Parathyroid adenoma (tissue), 2 donors: Measurements from ENCODE around the gene EDC3.
A peak's percentile ranks its signal among the peaks of the same experiment; 100 is the strongest.

Source experiments
- H2AFZ ChIP-seq: fragments of 300-600 bp; sonication (generic); one replicate; pipeline ENCODE4 v1.7.0; 2017; ENCODE audit warnings: antibody characterized with exemption, mild to moderate bottlenecking
- H3K27ac ChIP-seq: fragments of 300-600 bp; sonication (generic); one replicate; pipeline ENCODE4 v1.7.0; 2017
- H3K27me3 ChIP-seq: fragments of 300-600 bp; sonication (generic); one replicate; pipeline ENCODE4 v1.7.0; 2017; ENCODE audit warnings: low read length; ENCODE audit not compliant: control insufficient read depth, insufficient read depth
- H3K36me3 ChIP-seq: fragments of 300-600 bp; sonication (generic); one replicate; pipeline ENCODE4 v1.7.0; 2017; ENCODE audit warnings: low read length; ENCODE audit not compliant: control insufficient read depth, insufficient read depth
- H3K4me1 ChIP-seq: fragments of 300-600 bp; sonication (generic); one replicate; pipeline ENCODE4 v1.7.0; 2017; ENCODE audit warnings: control low read depth
- H3K4me2 ChIP-seq: fragments of 300-600 bp; sonication (generic); one replicate; pipeline ENCODE4 v1.7.0; 2017; ENCODE audit warnings: low read length
- H3K4me3 ChIP-seq: fragments of 300-600 bp; sonication (generic); one replicate; pipeline ENCODE4 v1.7.0; 2017; ENCODE audit warnings: low read depth, low read length
- H3K79me2 ChIP-seq: fragments of 300-600 bp; sonication (generic); one replicate; pipeline ENCODE4 v1.7.0; 2017; ENCODE audit warnings: control low read depth
- H3K9ac ChIP-seq: fragments of 300-600 bp; sonication (generic); one replicate; pipeline ENCODE4 v1.7.0; 2017; ENCODE audit warnings: mild to moderate bottlenecking
- H3K9me3 ChIP-seq: fragments of 300-600 bp; sonication (generic); one replicate; pipeline ENCODE4 v1.7.0; 2017; ENCODE audit warnings: low read length; ENCODE audit not compliant: control insufficient read depth
- CTCF ChIP-seq: fragments of 300-600 bp; sonication (generic); IDR thresholded peaks from one replicate; pipeline ENCODE4 v1.7.0; 2017; ENCODE audit warnings: antibody characterized with exemption, mild to moderate bottlenecking
- donor health status: primary hyperparathyroidism.

The EDC3 gene

GRCh38 chr15:74616366-74616939 is 79.4 kb downstream of the EDC3 start:
- peak overlapping the region; percentile 88 for H2AFZ ChIP-seq
- no peaks in the 10 kb centered on the region for H3K9me3 ChIP-seq
- H3K4me2 ChIP-seq: peak overlapping the region; percentile 89
- H3K27me3 ChIP-seq: no peaks in the 10 kb centered on the region
- H3K4me1 ChIP-seq: peaks cover 12% of the 10 kb centered on the region
- peak overlapping the region; percentile 94 for H3K9ac ChIP-seq
- H3K79me2 ChIP-seq: peaks cover 21% of the 10 kb centered on the region
- TF ChIP-seq CTCF: no peak
- H3K36me3 ChIP-seq: no peaks in the 10 kb centered on the region
- H3K4me3 ChIP-seq: peak overlapping the region; percentile 95
- peak overlapping the region; percentile 94 for H3K27ac ChIP-seq

DNA sequence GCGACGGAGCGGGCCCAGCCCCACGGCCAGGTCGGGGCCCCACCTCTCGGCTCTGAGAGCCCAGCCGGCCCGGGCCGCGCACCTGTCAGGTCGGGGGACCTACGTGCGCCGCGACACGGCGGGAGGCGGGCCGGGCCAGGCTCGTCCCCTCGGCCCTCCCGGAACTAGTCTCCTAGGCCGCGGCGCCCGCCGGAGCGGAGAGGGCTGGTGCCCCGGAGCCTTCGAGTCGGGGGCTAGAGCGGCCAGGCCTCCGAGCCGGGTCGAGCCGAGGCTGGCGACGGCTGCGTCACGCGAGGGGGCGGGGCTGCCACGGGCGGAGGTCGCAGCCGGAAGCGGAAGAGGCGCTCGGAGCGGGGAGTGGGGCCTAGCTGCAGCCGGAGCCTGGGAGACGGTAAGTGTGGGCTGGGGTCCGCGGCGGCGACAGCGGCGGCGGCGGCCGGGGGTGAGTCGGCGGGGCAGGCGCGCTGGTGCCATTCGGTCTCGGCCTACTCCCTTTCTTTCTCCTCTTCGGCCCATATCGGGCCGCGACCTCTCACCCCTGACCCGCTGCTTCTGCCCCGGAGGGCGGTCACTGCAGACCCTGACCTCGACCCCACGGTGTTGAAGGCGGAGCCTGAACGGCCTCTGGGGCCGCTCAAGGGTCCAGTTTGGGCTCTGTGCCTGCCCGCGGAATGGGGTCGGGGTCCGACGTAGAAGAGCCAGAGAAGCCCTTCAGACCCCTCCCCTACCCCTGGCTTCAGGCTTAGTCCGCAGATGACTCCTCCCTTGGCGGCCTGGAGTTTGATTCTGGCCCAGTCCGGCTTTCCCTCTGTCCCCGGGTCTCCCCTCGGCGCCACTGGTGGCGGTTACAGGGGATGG is 80.1 kb downstream of the EDC3 start, which contains the start of gene CLK3:
Gene CLK3 (plus strand): TSS at position 329 of the 858 bp plus-strand sequence. CDS start 3,361 bp downstream, outside the sequence.
- Histone ChIP-seq H3K4me3 (peak within 1 kb of the TSS; percentile 95), H3K9ac (peak within 1 kb of the TSS; percentile 94), H2AFZ (peak within 1 kb of the TSS; percentile 88), H3K9me3 (no peaks in the 10 kb centered on the region), H3K4me1 (peaks cover 12% of the 10 kb centered on the region), H3K27ac (peak within 1 kb of the TSS; percentile 94), H3K27me3 (no peaks in the 10 kb centered on the region), H3K36me3 (no peaks in the 10 kb centered on the region), H3K79me2 (peaks cover 21% of the 10 kb centered on the region), H3K4me2 (peak within 1 kb of the TSS; percentile 90)
- TF ChIP-seq CTCF: no peak

GRCh38 chr15:74614744-74615507 is 80.9 kb downstream of the EDC3 start:
- Histone ChIP-seq H3K9ac (no peak overlapping the region), H2AFZ (peak overlapping the region; percentile 88), H3K79me2 (peaks cover 19% of the 10 kb centered on the region), H3K27ac (peak overlapping the region; percentile 94), H3K4me3 (peak overlapping the region; percentile 95), H3K4me1 (peaks cover 12% of the 10 kb centered on the region), H3K27me3 (no peaks in the 10 kb centered on the region), H3K36me3 (no peaks in the 10 kb centered on the region), H3K4me2 (peak overlapping the region; percentile 90), H3K9me3 (no peaks in the 10 kb centered on the region)
- no peak for TF ChIP-seq CTCF

DNA sequence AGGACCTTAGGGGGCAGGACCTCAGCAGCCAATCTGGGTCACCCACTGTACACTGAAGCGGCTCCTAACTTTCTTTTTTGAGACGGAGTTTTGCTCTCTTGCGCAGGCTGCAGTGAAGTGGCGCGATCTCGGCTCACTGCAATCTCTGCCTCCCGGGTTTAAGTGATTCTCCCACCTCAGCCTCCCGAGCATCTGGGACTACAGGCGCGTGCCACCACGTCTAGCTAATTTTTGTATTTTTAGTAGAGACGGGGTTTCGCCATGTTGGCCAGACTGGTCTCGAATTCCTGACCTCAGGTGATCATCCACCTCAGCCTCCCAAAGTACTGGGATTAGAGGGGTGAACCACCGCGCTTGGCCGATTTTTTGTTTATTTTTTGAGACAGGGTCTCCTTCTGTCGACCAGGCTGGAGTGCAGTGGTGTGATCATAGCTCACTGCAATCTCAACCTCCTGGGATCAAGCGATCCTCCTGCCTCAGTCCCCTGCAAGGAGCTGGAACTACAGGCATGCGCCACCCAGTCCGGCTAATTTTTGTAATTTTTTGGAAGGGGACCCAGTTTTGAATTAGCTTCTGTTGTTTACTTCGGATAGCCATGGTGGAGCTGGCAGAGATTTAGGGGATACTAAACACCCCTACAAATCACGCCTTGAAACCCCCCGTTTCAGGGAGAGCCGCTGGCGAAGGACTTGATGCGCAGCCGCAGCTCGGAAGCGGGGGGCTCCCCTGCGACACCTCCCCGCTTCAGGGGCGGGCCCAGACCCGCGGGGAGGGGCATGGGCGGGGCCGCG is 81.7 kb downstream of the EDC3 start:
- Histone ChIP-seq H3K79me2 (peaks cover 19% of the 10 kb centered on the region), H3K27me3 (no peaks in the 10 kb centered on the region), H3K9me3 (no peaks in the 10 kb centered on the region), H3K27ac (peak overlapping the region; percentile 94), H3K4me2 (peak overlapping the region; percentile 90), H2AFZ (peak overlapping the region; percentile 88), H3K4me1 (peaks cover 12% of the 10 kb centered on the region), H3K36me3 (no peaks in the 10 kb centered on the region), H3K9ac (no peak overlapping the region), H3K4me3 (peak overlapping the region; percentile 95)
- no peak for TF ChIP-seq CTCF
